Amniotic stem cell (primary cell): ENCODE data around the gene APBA2.
"Not testable (repeated sequence)": the region's sequence is repeated elsewhere in the genome, so short reads cannot be mapped to it uniquely, and the experiment has no call there.

Experiments used
- DNase-seq: peaks from one replicate; lab custom pipeline; 2025; lab: John Stamatoyannopoulos, UW

APBA2 gene

DNA sequence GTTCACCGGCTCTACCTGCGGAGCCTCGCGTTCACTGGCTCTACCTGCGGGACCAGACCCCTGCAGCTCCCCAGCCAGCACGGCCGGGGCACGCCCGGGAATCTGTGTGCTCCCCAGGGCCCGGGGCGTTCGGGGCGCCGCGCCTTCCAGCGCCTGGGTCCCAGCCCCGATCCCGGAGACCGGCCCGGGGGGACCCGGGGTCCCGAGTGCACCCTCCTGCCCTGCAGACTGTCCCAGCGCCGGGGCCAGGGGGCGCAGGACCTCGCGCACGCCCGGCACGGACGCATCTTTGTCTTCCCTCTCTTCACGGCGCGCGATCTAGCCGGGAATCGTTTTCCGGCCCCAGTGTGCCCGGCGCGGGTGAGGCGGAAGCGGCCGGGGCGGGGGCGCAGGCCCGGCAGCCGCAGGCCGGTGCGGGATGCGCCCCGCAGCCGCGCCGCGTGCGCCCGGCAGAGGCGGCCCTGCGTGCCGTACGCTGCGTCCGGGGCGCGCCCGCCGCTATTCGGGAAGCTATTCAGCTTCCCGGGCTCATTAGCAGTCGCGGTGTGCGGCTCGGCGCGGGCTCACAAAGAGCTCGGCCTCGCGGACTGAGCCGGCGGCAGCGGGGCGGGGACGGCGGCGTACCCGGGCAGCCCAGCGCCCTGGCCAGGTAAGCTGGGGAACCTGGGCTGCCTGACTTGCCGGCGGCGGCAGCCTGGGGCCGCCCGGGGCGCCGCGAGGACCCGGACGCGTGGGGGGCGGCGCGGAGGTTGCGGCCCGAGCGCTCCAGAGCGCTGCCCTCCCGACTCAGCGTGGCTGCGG is at the start of gene APBA2:
Gene APBA2 (plus strand): TSS at position 345 of the 801 bp plus-strand sequence. CDS start 167,911 bp downstream, outside the sequence.
- no peak for DNase-seq

DNA sequence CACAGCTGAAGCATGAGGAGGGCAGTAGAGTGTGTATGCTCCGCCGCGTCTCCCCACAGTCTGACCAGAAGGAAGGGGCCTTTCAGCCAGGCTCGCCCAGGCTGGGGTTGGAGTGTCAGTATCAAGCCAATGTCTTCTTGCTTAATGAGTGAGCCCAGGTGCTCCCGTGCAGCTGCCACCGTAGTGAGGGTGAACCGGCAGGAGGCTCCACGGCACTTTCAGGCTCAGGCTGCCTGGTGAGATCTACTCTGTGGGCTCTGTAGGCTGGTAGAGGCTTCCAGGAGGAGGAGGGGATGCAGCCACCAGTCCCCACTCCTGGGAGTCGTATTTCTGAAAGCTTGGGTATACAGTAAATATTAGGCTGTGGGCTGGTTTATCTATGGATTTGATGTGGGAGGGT is 45.5 kb upstream of the APBA2 start:
- DNase-seq: not testable (repeated sequence)

DNA sequence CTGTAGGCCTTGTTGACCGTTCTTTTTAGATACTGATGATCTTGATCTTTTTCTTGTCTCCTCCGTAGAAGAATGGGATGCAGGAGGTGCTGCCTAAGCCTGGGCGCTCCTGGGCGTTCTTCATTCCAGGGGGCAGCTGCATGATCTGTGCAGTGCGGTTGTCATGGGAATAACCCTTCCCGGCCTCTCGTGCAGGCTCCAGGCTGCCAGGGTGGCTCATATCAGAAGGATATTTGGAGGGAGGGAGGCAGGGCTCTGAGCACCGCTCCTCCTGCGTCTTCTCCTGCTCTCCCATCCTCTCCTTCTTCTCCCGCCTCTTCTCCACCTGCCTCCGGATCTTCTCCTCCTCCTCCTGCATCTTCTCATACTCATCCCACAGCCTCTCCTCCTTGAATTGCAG is 43.6 kb upstream of the APBA2 start:
- DNase-seq: not testable (repeated sequence)

DNA sequence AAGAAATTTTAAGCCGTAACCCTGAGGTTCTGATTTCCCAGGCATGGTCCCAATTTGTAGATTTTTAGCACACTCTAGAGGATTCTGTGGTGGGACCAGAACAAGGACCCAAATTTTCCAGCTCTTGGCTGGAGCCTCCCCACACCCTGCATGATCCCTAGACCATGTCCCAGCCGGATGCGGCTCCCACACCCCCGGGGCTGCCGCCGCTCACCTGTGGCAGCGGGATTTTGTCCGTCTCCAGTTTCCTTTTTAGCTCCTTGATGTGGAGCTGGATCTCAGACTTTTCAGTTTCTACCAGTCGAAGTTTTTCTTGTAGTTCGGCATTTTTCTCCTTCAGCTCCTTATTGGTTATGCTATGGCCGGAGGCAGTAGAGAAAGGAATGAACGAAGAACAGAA is 42.3 kb upstream of the APBA2 start:
- not testable (repeated sequence) for DNase-seq

DNA sequence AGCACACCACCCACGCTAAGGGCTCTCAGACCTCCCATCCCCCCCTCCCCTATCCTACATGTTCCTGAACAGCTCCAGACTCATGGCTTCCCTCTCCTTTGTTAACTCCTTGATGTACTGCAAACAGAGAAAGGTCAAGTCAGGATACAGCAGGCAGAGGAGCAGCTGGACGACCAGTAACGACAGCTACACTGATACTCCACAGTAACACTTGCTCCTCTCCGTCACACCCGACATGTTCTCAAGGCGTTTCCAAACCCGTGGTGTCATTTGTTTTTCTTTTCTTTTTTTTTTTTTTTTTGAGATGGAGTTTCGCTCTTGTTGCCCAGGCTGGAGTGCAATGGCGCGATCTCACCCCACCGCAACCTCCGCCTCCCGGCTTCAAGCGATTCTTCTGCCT is 41.6 kb upstream of the APBA2 start:
- not testable (repeated sequence) for DNase-seq

DNA sequence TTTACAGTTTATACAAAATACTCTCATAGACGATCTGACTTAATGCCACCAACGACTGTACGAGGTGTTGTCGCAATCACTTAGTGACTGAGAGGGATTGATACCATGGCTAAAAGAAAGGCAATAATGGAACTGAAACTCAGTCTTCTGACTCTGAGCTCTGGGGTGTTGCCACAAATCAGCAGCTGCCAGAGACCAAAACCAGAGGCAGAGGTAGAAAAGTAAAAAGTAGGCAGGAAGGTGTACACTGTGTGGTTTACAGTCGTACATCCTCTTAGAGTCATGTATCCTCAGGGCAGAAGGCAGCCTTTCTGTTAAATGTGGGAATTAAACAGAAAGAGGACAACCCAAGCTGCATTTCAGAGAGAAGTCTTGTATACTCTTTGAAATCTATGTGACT is 38.5 kb upstream of the APBA2 start:
- DNase-seq: not testable (repeated sequence)

DNA sequence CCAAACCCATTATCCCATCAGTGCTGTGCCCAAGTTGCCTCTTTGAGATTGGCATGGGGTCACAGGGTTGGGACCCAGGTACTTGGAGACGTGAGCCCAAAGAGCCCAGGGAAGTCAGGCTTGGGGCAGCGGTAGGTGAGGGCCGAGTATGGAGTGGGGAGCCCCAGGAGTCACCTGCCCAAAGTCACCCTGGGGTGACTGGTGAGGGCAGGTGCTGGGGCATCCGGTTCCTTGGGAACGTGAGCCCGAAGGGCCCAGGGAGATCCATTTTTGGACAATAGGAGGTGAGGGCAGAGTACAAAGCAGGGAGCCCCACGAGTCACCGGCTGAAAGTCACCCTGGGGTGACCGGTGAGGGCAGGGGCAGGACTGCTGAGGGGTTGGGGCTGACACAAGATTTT is 37.8 kb upstream of the APBA2 start:
- DNase-seq: not testable (repeated sequence)

DNA sequence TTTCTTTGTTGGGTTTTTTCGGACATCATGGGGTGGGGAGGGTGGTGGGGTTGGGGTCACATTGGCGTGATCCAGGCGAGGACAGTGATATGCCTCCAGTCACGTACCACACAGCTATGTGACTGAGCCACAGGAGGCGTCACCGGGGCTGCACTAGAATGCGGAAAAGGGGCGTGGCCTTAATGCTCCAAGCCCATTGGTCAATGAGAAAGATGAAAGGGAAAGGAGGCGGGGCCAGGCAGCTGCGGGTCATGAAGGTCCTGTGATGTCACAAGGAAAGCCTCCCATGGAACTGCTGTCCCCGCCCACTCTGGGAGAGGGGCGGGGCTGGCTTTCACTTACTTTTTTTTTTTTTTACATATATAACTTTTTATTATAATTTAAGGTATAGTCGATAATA is 37.3 kb upstream of the APBA2 start, which contains the start of gene GOLGA6L7:
Gene GOLGA6L7 (minus strand): TSS at position 124 of the 400 bp plus-strand sequence. CDS start 95 bp downstream, at position 29.
- not testable (repeated sequence) for DNase-seq

DNA sequence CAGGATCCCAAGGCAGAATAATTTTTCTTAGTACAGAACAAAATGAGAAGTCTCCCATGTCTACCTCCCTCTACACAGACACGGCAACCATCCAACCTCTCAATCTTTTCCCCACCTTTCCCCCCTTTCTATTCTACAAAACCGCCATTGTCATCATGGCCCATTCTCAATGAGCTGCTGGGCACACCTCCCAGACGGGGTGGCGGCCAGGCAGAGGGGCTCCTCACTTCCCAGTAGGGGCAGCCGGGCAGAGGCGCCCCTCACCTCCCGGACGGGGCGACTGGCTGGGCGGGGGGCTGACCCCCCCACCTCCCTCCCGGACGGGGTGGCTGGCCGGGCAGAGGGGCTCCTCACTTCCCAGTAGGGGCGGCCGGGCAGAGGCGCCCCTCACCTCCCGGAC is 36.5 kb upstream of the APBA2 start:
- DNase-seq: not testable (repeated sequence)

DNA sequence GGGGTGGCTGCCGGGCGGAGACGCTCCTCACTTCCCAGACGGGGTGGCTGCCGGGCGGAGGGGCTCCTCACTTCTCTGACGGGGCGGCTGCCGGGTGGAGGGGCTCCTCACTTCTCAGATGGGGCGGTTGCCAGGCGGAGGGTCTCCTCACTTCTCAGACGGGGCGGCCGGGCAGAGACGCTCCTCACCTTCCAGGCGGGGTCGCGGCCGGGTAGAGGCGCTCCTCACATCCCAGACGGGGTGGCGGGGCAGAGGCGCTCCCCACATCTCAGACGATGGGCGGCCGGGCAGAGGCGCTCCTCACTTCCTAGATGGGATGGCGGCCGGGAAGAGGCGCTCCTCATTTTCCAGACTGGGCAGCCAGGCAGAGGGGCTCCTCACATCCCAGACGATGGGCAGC is 36.0 kb upstream of the APBA2 start:
- DNase-seq: not testable (repeated sequence)

DNA sequence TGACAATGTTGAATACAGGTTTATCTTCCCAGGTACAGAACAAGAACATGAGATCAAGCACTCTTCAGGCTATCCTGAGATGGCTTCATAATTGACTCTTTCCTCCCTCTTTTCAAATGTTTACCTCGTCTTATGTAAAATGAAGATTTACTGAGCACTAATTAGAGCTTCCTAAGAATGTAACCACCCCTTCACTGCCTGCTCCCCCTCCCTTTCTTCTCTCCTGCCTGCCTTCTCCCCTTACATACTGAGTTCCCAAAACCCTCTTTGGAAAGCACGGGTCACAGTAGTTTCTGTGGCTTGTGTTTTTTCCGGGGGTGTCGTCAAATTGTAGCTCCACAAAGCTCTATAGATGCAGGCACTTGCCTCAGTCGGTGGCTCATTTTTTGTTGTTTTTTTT is 32.1 kb upstream of the APBA2 start:
- DNase-seq: not testable (repeated sequence)

DNA sequence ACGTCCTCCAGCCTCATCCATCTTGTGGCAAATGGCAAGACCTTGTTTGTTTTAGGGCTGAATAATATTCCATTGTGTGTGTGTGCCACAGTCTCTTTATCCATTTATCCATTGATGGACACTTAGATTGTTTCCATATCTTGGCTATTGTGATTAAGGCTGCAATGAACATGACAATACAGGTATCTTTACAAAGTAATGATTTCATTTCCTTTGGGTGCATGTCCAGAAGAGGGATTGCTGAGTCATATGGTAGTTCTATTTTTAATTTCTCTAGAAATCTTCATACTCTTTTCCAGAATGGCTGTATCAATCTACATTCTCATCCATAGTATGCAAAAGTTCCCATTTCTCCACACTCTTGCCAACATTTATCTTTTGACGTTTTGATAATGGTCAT is 31.2 kb upstream of the APBA2 start:
- not testable (repeated sequence) for DNase-seq

DNA sequence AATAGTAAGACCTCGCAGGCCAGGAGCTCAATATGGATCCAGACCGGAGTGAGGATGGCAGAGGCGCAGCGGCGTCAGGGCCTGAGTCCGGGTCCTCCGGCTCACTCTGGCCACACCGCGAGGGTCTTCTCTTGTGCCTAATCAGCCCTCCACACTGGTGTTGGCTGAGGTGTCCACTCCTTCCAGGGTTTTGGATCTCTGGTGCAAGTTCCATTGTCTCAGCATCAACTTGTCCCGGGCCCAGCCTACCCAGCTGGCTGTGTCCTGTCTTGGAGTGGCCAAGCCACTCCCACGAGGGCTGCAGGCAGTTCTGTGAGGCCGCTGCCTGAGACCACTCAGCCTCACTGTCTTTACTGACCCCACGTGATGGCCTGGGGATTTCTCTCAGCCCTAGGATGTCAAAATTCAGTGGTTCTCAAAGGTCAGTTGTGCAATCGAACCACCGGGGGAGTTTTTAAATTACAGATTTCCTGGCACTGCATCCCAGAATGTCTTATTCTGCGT is 24.7 kb upstream of the APBA2 start:
- no peak for DNase-seq

DNA sequence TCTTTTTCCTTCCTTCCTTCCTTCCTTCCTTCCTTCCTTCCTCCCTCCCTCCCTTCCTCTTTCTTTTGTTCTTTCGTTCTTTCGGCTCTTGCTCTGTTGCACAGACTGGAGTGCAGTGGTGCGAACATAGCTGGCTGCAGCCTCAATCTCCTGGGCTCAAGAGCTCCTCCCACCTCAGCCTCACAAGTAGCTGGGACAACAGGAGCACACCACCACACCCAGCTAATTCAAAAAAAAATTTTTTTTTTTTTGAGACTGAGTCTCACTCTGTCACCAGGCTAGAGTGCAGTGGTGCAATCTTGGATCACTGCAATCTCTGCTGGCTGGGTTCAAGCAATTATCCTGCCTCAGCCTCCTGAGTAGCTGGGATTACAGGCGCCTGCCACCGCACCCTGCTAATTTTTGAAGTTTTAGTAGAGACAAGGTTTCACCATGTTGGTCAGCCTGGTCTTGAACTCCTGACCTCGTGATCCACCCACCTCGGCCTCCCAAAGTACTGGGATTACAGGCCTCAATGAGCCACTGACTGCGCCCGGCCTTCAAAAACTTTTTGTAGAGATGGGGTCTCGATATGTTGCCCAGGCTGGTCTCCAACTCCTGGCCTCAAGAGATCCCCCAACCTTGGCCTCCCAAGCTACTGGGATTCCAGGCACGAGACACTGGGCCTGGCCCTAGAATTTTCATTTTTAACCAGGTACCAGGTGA is 24.0 kb upstream of the APBA2 start:
- DNase-seq: not testable (repeated sequence)

DNA sequence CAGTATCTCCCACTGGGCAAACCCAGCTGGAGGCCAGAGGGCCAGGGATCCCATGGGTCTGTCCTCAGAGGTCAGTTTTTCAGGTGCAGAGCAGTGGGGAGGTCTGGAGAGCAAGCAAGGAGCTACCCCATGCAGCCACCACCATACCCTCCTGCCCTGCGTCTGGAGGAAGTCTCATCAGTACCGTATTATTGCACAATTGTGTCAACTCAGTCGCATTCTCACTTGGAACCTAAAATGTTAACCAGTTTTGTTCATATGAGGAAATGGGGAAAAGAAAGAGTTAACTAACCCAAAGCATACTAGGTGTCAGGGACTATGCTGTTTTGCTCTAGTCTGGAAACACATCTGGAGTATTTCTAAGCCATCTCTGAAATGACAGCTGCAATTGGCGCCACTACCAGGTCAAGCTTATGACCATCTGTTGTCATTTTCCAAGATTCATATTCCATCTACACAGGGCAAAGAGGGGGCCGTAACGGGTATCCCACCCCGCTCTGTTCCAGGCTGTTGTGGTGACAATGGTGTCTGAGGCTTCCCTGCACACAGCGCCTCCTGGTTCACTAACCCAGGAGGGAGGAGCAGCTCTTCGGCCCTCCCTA is 16.9 kb upstream of the APBA2 start:
- DNase-seq: no peak

DNA sequence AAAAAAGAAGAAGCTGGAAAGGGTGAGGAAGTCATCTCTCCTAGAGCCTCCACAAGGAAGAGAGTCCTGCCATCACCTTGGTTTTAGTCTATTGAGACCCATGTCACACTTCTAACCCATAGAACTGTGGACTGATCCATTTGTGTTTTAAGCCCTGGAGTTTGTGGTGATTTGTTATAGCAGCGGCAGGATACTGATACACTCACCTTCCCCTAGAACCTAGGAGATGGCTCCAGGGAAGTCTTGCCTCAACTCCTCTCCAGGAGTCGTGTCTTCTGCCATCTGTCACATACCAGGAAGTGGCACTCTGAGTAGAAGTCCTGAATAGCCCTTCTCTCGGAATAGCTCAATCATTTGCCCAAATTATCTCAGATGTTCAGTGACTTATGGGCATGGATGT is 14.6 kb upstream of the APBA2 start:
- no peak for DNase-seq

DNA sequence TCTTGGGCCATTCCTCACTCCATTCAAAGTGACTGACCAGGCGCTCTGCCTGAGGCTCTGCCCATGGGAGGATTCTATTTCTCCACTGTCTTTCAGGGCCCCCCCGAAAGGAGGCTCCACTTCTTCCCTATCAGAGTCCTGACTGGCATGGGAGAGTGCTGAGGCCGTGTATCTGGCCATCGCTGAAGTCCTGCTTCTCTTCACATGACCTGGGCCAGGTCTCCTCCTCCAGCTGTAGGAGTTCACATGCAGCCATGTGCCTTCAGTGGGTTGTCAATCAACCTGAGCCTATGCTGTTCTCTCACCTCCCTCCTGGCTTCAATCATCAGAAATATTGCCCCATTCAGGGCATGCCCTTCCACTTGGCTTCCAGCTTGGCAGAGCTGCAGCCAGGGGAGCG is 12.8 kb upstream of the APBA2 start:
- DNase-seq: no peak

DNA sequence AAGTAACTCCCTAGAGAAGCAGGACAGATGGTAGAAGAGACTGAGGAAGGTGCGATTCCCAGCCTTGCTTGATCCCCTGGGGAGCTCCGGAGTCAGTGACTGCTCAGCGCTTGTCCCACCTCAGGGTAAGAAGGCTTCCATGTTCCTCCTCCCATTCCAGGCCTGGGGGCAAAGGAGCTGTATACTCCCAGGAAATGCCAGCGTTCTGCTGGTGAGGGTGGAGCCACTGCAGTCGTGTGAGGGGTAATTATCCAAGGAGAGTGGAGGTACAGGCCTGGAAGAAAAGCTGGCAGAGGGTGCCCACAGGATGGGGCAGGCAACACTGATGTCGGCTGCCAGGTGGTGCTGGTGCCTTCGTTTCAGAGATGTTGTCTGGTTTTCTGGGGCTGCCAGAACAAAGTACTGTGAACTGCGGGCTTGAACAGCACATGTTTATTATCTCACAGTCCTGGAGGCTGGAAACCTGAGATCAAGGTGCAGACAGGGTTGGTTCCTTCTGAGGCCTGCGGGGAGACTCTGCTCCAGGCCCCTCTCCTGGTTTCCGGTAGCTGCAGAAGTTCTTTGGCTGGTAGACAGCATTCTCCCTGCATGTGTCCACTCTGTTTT is 12.1 kb upstream of the APBA2 start:
- no peak for DNase-seq

DNA sequence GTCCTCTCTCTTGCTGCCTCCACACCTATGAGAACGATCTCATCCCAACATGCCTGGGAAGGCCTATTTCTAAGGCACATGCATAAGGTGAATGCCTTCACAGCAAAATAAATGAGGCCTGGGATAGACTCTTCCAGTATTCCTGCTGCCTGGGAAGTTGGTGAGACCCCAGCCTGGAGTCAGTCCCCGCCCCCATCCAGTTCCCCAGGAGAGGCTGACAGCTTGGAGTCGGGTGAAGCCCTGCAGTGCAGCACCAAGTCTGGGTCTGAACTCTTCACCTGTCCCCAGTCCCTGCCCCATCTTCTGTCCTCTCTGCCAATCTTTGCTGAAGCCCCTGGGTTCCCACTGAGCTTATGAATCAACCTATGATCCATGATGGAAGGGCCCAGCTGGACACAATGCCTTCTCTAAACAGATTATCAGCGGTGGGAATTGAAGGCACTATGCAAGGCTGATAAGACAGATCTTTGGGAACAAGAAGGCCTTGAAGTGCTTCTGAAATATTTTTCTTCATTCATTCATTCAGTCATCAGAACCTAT is 10.2 kb upstream of the APBA2 start:
- DNase-seq: no peak

DNA sequence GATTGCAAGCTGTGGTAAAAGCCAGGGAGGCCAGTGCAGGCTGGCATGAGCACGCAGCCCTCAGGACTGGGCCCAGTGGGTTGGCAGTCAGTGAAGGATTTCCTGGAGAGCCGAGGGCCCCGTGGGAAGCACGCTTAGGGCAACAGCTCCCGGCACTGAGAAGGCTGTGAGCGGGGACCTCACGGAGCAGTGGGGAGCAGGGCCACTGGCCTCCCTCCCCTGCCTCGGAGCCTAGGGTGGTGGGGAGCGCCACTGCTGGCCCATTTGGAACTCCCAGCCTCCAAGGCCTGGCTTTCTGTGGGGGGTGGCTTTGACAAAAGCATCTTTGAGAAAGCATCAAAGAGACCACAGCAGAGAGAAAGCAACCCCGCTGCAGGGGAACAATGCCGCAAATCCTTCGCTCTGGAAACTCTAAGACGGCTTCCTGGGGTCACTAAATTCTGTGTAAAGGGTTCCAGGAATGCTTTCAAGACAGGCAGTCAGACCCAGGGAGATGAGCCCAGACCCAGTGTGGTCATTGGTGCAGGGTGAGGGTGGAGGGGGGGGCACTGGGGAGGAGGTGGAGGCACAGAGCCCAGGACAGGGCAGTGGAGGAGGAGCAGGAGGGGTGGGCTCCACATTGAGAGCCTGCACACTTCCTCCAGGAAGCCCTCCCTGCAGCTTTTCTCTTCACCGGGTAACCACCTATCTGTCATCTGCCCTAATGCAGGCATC is 9.5 kb upstream of the APBA2 start:
- no peak for DNase-seq

DNA sequence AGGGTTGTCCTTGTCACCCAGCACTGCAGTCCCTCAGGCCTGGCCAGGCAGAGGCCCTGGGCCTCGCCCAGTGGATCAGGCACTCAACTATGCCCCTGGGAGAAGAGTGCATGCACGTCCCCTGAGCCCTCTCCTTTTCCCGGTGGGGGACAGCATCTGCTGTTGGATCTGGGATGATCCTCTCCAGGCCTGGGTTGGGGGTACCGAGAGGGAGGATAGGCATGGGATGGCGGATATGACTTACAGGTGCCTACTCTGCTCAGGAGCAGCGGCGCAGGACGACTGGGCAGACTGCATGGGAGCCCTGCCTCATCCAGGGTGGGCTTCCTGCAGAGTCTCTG is 9.0 kb upstream of the APBA2 start:
- DNase-seq: no peak
